HEK293T (cell line): ENCODE measurements around the gene TFB1M.
"Not testable (repeated sequence)": the region's sequence is repeated elsewhere in the genome, so short reads cannot be mapped to it uniquely, and the experiment has no call there.

ENCODE experiments used
- ELF4 ChIP-seq: fragments of 450-650 bp; IDR thresholded peaks from 2 replicates; pipeline ENCODE4 v1.6.1; 2017; ENCODE audit warnings: antibody characterized with exemption
- FOXA1 ChIP-seq: fragments of 450-650 bp; IDR thresholded peaks from 2 replicates; pipeline ENCODE4 v1.6.1; 2016; ENCODE audit warnings: mild to moderate bottlenecking
- NFRKB ChIP-seq: fragments of 450-650 bp; IDR thresholded peaks from 2 replicates; pipeline ENCODE4 v1.6.1; 2016; ENCODE audit warnings: mild to moderate bottlenecking, moderate library complexity
- SP1 ChIP-seq: fragments of 450-650 bp; IDR thresholded peaks from 2 replicates; pipeline ENCODE4 v1.6.1; 2017

DNA sequence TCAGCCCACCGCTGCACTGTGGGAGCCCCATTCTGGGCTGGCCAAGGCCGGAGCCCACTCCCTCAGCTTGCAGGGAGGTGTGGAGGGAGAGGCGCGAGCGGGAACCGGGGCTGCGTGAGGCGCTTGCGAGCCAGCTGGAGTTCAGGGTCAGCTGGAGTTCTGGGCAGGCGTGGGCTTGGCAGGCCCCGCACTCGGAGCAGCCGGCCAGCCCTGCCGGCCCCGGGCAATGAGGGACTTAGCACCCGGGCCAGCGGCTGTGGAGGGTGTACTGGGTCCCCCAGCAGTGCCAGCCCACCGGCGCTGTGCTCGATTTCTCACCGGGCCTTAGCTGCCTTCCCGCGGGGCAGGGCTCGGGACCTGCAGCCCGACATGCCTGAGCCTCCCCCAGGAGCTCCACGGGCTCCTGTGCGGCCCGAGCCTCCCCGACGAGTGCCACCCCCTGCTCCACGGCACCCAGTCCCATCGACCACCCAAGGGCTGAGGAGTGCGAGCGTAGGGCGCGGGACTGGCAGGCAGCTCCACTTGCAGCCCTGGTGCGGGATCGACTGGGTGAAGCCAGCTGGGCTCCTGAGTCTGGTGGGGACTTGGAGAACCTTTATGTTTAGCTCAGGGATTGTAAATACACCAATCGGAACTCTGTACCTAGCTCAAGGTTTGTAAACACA lies 48.8 kb upstream of the TFB1M start:
- not testable (repeated sequence) for TF ChIP-seq ELF4, NFRKB, FOXA1, SP1
